ENCODE results near the gene RAPGEFL1. TPM values are rescaled to one million over a fixed set of nuclear protein-coding genes. Genes with fewer than 3 reads are reported as not detected.

Gene RAPGEFL1
- total RNA-seq, 1 donor from 2014 or later: 7.0 TPM

- no peaks in the 10 kb centered on the region for H3K27me3 Mint-ChIP-seq (ENCODE audit: low read depth, unreplicated experiment)
- Histone ChIP-seq H4K20me1 (ENCODE audit: insufficient read depth, low read length) (peaks cover 61% of the 10 kb centered on the region), H3K27ac (ENCODE audit: low read depth, low read length) (no peak overlapping the region), H3K79me2 (ENCODE audit: insufficient read depth, low read length) (peaks cover 56% of the 10 kb centered on the region), H3K4me3 (ENCODE audit: insufficient read depth, low read depth, low read length) (no peak overlapping the region), H2AFZ (ENCODE audit: low read depth, low read length) (no peak overlapping the region), H3K4me1 (ENCODE audit: insufficient read depth, low read length) (no peaks in the 10 kb centered on the region), H3K4me2 (ENCODE audit: low read length) (no peak overlapping the region), H3K27me3 (ENCODE audit: insufficient read depth, low read length) (no peaks in the 10 kb centered on the region), H3K9ac (ENCODE audit: low read length) (no peak overlapping the region), H3K9me3 (ENCODE audit: insufficient read depth, low read depth, low read length) (no peaks in the 10 kb centered on the region), H3K36me3 (ENCODE audit: insufficient read depth, low read length) (peaks cover 36% of the 10 kb centered on the region)
- H3K27ac Mint-ChIP-seq (ENCODE audit: unreplicated experiment): no peak overlapping the region
- peaks cover 15% of the 10 kb centered on the region for H3K36me3 Mint-ChIP-seq (ENCODE audit: low read depth, unreplicated experiment)
- TF ChIP-seq EZH2 (IDR thresholded peaks at IDR 0.05; ENCODE audit: insufficient read depth, low read length) (no peak), CTCF (IDR thresholded peaks at IDR 0.05; ENCODE audit: insufficient read depth, low read depth, low read length) (no peak)
- H3K9me3 Mint-ChIP-seq (ENCODE audit: unreplicated experiment): no peaks in the 10 kb centered on the region
- no peak for DNase-seq (ENCODE audit: low read depth)
- no peaks in the 10 kb centered on the region for H3K4me1 Mint-ChIP-seq (ENCODE audit: low read depth, unreplicated experiment)
- no peak for FAIRE-seq
- H3K4me3 Mint-ChIP-seq (ENCODE audit: unreplicated experiment): no peak overlapping the region
These were observed 17.8 kb upstream of the RAPGEFL1 start for GRCh38 chr17:40159456-40159855.

- Histone ChIP-seq H3K36me3 (ENCODE audit: insufficient read depth, low read length) (peaks cover 68% of the 10 kb centered on the region), H4K20me1 (ENCODE audit: insufficient read depth, low read length) (peaks cover 63% of the 10 kb centered on the region), H3K4me2 (ENCODE audit: low read length) (no peak overlapping the region), H3K4me1 (ENCODE audit: insufficient read depth, low read length) (peaks cover 7% of the 10 kb centered on the region), H3K9ac (ENCODE audit: low read length) (no peak overlapping the region), H3K27ac (ENCODE audit: low read depth, low read length) (no peak overlapping the region), H3K27me3 (ENCODE audit: insufficient read depth, low read length) (no peaks in the 10 kb centered on the region), H3K4me3 (ENCODE audit: insufficient read depth, low read depth, low read length) (no peak overlapping the region), H3K9me3 (ENCODE audit: insufficient read depth, low read depth, low read length) (no peaks in the 10 kb centered on the region), H2AFZ (ENCODE audit: low read depth, low read length) (no peak overlapping the region), H3K79me2 (ENCODE audit: insufficient read depth, low read length) (peaks cover 11% of the 10 kb centered on the region)
- peaks cover 17% of the 10 kb centered on the region for H3K36me3 Mint-ChIP-seq (ENCODE audit: low read depth, unreplicated experiment)
- H3K4me1 Mint-ChIP-seq (ENCODE audit: low read depth, unreplicated experiment): peaks cover 11% of the 10 kb centered on the region
- H3K27ac Mint-ChIP-seq (ENCODE audit: unreplicated experiment): peak overlapping the region; percentile 73
- H3K9me3 Mint-ChIP-seq (ENCODE audit: unreplicated experiment): no peaks in the 10 kb centered on the region
- H3K4me3 Mint-ChIP-seq (ENCODE audit: unreplicated experiment): peak overlapping the region; percentile 36
- DNase-seq (ENCODE audit: low read depth) (no peak), FAIRE-seq (no peak)
- TF ChIP-seq CTCF (IDR thresholded peaks at IDR 0.05; ENCODE audit: insufficient read depth, low read depth, low read length): no peak
- TF ChIP-seq EZH2 (IDR thresholded peaks at IDR 0.05; ENCODE audit: insufficient read depth, low read length): no peak
- H3K27me3 Mint-ChIP-seq (ENCODE audit: low read depth, unreplicated experiment): no peaks in the 10 kb centered on the region
These were observed 9.5 kb upstream of the RAPGEFL1 start for GRCh38 chr17:40167685-40168261.

- Mint-ChIP-seq H3K27ac (ENCODE audit: unreplicated experiment) (peak overlapping the region; percentile 73), H3K9me3 (ENCODE audit: unreplicated experiment) (no peaks in the 10 kb centered on the region), H3K36me3 (ENCODE audit: low read depth, unreplicated experiment) (peaks cover 16% of the 10 kb centered on the region), H3K4me1 (ENCODE audit: low read depth, unreplicated experiment) (peaks cover 11% of the 10 kb centered on the region), H3K4me3 (ENCODE audit: unreplicated experiment) (peak overlapping the region; percentile 45), H3K27me3 (ENCODE audit: low read depth, unreplicated experiment) (no peaks in the 10 kb centered on the region)
- H2AFZ ChIP-seq (ENCODE audit: low read depth, low read length): no peak overlapping the region
- no peaks in the 10 kb centered on the region for H3K9me3 ChIP-seq (ENCODE audit: insufficient read depth, low read depth, low read length)
- peaks cover 66% of the 10 kb centered on the region for H3K36me3 ChIP-seq (ENCODE audit: insufficient read depth, low read length)
- FAIRE-seq: peak; percentile 45
- no peak overlapping the region for H3K4me2 ChIP-seq (ENCODE audit: low read length)
- peaks cover 7% of the 10 kb centered on the region for H3K4me1 ChIP-seq (ENCODE audit: insufficient read depth, low read length)
- no peak overlapping the region for H3K9ac ChIP-seq (ENCODE audit: low read length)
- TF ChIP-seq CTCF (IDR thresholded peaks at IDR 0.05; ENCODE audit: insufficient read depth, low read depth, low read length) (peak; percentile 78), EZH2 (IDR thresholded peaks at IDR 0.05; ENCODE audit: insufficient read depth, low read length) (no peak)
- H4K20me1 ChIP-seq (ENCODE audit: insufficient read depth, low read length): peaks cover 65% of the 10 kb centered on the region
- DNase-seq (ENCODE audit: low read depth): peak; percentile 62
- H3K27me3 ChIP-seq (ENCODE audit: insufficient read depth, low read length): no peaks in the 10 kb centered on the region
- H3K27ac ChIP-seq (ENCODE audit: low read depth, low read length): no peak overlapping the region
- no peak overlapping the region for H3K4me3 ChIP-seq (ENCODE audit: insufficient read depth, low read depth, low read length)
- H3K79me2 ChIP-seq (ENCODE audit: insufficient read depth, low read length): peaks cover 11% of the 10 kb centered on the region
These were observed 8.9 kb upstream of the RAPGEFL1 start for GRCh38 chr17:40168262-40168832.

All from astrocyte (in vitro differentiated cells and primary cell).